ENCODE results near the gene MEGF6. TPM values are rescaled to one million over a fixed set of nuclear protein-coding genes. Genes with fewer than 3 reads are reported as not detected.

Gene MEGF6
- total RNA-seq, 4 donors from 2014 or later: 0.88 to 69.0 (median 36.9) TPM

DNA sequence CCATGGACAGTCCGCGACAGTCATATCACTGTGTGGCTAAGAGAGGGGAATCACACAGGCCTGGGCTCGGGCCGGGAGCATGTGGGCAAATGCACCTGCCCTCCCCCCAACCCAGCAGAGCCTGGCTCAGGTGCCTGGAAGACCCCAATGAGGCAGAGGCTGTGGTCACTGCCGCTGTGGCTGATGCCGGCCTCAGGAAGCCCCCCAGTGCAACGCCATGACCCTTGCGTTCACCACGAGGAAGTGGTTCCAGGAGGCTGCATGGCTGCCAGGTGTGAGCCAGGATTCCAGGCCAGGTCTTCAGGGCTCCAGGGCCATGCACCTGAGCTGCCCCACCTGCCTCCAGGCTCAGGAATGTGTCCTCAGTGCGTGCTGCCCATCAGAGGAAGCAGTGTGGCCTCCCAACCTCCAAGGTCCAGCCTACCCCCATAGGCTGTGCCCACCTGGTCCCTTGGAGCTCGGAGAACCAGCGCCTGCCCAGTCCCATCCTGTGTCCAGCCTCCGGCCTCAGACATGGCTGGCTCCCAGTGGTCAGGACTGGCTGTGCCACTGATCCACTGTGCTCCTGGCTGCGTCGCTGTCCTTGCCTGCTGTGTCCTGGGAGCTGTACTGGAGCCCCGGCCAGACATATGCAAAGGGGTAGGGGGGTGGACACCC lies 148.8 kb downstream of the MEGF6 start:
- intact Hi-C loops (cut with DNase I; ENCODE audit: low total_unique reads): no loop called here
- H3K36me3 ChIP-seq: no peaks in the 10 kb centered on the region
- H3K4me3 ChIP-seq: no peak overlapping the region
- H3K27me3 ChIP-seq: no peaks in the 10 kb centered on the region
- no peak for DNase-seq
- TF ChIP-seq, protein P1, sequence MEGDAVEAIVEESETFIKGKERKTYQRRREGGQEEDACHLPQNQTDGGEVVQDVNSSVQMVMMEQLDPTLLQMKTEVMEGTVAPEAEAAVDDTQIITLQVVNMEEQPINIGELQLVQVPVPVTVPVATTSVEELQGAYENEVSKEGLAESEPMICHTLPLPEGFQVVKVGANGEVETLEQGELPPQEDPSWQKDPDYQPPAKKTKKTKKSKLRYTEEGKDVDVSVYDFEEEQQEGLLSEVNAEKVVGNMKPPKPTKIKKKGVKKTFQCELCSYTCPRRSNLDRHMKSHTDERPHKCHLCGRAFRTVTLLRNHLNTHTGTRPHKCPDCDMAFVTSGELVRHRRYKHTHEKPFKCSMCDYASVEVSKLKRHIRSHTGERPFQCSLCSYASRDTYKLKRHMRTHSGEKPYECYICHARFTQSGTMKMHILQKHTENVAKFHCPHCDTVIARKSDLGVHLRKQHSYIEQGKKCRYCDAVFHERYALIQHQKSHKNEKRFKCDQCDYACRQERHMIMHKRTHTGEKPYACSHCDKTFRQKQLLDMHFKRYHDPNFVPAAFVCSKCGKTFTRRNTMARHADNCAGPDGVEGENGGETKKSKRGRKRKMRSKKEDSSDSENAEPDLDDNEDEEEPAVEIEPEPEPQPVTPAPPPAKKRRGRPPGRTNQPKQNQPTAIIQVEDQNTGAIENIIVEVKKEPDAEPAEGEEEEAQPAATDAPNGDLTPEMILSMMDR (IDR thresholded peaks at IDR 0.05): no peak
- no peak for TF ChIP-seq POLR2A (IDR thresholded peaks at IDR 0.05)
- no peaks in the 10 kb centered on the region for H3K9me3 ChIP-seq
- H3K4me1 ChIP-seq: no peaks in the 10 kb centered on the region
- no peak overlapping the region for H3K27ac ChIP-seq

DNA sequence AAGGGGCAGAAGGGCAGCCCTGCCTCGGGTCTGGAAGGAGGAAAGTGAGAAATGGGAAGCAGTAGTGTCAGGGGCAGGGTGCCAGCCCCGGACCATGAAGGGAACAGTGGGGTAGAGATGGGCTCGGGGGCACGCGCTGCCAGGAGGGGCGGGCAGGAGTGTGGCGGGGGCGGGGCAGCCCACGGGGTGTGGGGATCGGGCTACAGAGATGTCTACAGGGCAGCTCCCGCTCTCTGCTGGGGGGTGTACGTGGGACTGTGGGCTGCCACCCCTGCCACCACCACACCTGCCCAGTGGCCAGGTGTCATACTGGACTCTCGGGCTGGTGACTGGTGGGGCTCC lies 149.4 kb downstream of the MEGF6 start:
- no peaks in the 10 kb centered on the region for H3K9me3 ChIP-seq
- intact Hi-C loops (cut with DNase I; ENCODE audit: low total_unique reads): no loop called here
- H3K4me1 ChIP-seq: no peaks in the 10 kb centered on the region
- no peak overlapping the region for H3K4me3 ChIP-seq
- DNase-seq: no peak
- no peak overlapping the region for H3K27ac ChIP-seq
- TF ChIP-seq, protein P1 (IDR thresholded peaks at IDR 0.05): no peak
- TF ChIP-seq POLR2A (IDR thresholded peaks at IDR 0.05): no peak
- no peaks in the 10 kb centered on the region for H3K27me3 ChIP-seq
- no peaks in the 10 kb centered on the region for H3K36me3 ChIP-seq

DNA sequence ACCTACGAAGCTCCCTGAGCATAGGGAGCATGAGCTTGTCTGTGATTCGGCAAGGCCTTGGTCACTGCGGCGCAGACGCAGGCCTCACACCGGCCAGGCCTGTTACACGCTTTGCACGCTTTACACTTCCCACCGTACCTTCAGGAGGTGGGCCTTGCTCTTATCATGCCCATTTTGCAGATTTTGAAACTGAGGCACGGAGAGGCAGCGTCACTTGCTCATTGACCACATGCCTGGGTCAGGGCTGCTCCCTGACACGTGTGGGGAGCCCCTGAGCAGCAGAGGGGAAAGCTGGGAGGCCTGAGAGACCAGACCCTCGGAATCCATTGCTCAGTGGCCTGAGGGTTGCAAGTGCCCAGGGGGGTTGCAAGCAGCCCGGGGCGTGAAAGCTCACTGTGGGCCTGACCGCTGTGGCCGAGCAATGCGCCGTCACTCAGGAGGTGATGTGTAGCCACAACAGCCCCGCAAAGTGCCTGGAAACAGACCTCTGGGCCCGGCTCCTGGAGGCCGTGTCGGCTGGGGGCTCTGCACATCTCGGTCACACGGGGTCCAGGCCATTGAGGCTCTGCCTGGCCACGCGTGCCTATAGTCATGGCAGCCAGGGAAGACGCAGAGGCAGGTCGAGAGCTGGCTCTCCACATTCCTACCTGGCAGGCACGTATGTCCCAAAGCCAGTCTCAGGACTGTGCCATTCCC lies 149.9 kb downstream of the MEGF6 start:
- no peak for DNase-seq
- H3K9me3 ChIP-seq: no peaks in the 10 kb centered on the region
- no peak for TF ChIP-seq POLR2A (IDR thresholded peaks at IDR 0.05)
- TF ChIP-seq, protein P1 (IDR thresholded peaks at IDR 0.05): no peak
- intact Hi-C loops (cut with DNase I; ENCODE audit: low total_unique reads): no loop called here
- H3K27ac ChIP-seq: no peak overlapping the region
- H3K36me3 ChIP-seq: no peaks in the 10 kb centered on the region
- no peak overlapping the region for H3K4me3 ChIP-seq
- H3K4me1 ChIP-seq: no peaks in the 10 kb centered on the region
- no peaks in the 10 kb centered on the region for H3K27me3 ChIP-seq

DNA sequence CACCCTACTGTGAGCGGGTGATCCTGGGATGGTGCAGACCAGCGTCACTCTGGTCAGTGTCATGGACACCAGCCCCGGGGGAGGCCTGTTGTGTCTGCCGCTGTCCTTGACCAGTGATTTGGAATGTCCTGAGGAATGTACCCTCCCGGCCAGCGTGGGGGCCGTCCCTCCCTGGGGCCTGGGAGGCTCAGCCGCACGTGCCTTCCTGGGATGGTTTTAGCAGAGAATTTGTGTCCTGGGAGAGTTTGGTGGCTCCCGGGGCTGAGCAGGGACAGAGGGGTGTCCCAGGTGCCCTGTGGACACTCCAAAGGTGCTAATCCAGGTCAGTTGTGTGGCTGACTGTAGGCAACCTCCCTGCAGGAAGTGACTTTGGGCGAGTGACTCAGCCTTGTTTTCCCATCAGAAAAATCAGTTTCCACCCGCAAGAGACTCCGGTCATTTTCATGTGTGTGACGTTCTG lies 150.6 kb downstream of the MEGF6 start:
- DNase-seq: no peak
- H3K27ac ChIP-seq: no peak overlapping the region
- intact Hi-C loops (cut with DNase I; ENCODE audit: low total_unique reads): no loop called here

More for the DNA sequence above, 150.6 kb downstream of the MEGF6 start:
- no peak overlapping the region for H3K4me3 ChIP-seq
- TF ChIP-seq, protein P1 (IDR thresholded peaks at IDR 0.05): no peak
- no peak for TF ChIP-seq POLR2A (IDR thresholded peaks at IDR 0.05)
- H3K27me3 ChIP-seq: no peaks in the 10 kb centered on the region
- H3K4me1 ChIP-seq: no peaks in the 10 kb centered on the region
- H3K9me3 ChIP-seq: no peaks in the 10 kb centered on the region
- no peaks in the 10 kb centered on the region for H3K36me3 ChIP-seq

Data from uterus (tissue), 4 donors.